WERI-Rb-1 (cell line): Measurements from ENCODE around the gene ZNF408.

Experiments used
- DNase-seq: peaks from one replicate; pipeline ENCODE4 v3.0.0-alpha.2; 2020
- H3K27ac ChIP-seq: fragments of 250-450 bp; sonication (Bioruptor Pico); 2 replicates; pipeline ENCODE4 v1.5.1; 2020; ENCODE audit warnings: mild to moderate bottlenecking, moderate library complexity
- H3K27me3 ChIP-seq: fragments of 250-450 bp; sonication (Bioruptor Pico); 2 replicates; pipeline ENCODE4 v1.5.1; 2021; ENCODE audit warnings: mild to moderate bottlenecking, low read depth, moderate library complexity; ENCODE audit not compliant: insufficient read depth, severe bottlenecking
- H3K36me3 ChIP-seq: fragments of 250-450 bp; sonication (Bioruptor Pico); 2 replicates; pipeline ENCODE4 v1.5.1; 2020; ENCODE audit warnings: mild to moderate bottlenecking, moderate library complexity
- H3K4me3 ChIP-seq: 2 replicates; pipeline ENCODE4 v1.5.1; 2011; ENCODE audit warnings: low read depth, mild to moderate bottlenecking, control low read depth, low read length
- H3K9me3 ChIP-seq: fragments of 250-450 bp; sonication (Bioruptor Pico); 2 replicates; pipeline ENCODE4 v1.5.1; 2021; ENCODE audit warnings: mild to moderate bottlenecking, moderate library complexity; ENCODE audit not compliant: severe bottlenecking
- CTCF ChIP-seq: IDR thresholded peaks from 2 replicates; pipeline ENCODE4 v1.5.1; 2011; ENCODE audit warnings: low read depth, mild to moderate bottlenecking, control low read depth, inconsistent platforms, low read length

The ZNF408 gene

GRCh38 chr11:46673713-46674462, 26.9 kb upstream of the ZNF408 start:
- Histone ChIP-seq H3K9me3 (no peaks in the 10 kb centered on the region), H3K27ac (peak overlapping the region; percentile 57; the same call in 1 of the 2 replicates), H3K27me3 (no peaks in the 10 kb centered on the region), H3K36me3 (peaks cover 46% of the 10 kb centered on the region), H3K4me3 (no peak overlapping the region)
- no peak for TF ChIP-seq CTCF
- no peak for DNase-seq

- DNase-seq, result peak; percentile 46
- H3K27me3 ChIP-seq, result no peaks in the 10 kb centered on the region
- H3K4me3 ChIP-seq, result no peak overlapping the region
- peaks cover 41% of the 10 kb centered on the region for H3K36me3 ChIP-seq
- peak overlapping the region; percentile 57 for H3K27ac ChIP-seq
- no peaks in the 10 kb centered on the region for H3K9me3 ChIP-seq
- TF ChIP-seq CTCF, result no peak
These were observed 26.2 kb upstream of the ZNF408 start for GRCh38 chr11:46674463-46675287.

GRCh38 chr11:46675288-46675851, 25.5 kb upstream of the ZNF408 start:
- H3K9me3 ChIP-seq, result no peaks in the 10 kb centered on the region
- peaks cover 40% of the 10 kb centered on the region for H3K36me3 ChIP-seq
- no peaks in the 10 kb centered on the region for H3K27me3 ChIP-seq
- peak overlapping the region; percentile 57 for H3K27ac ChIP-seq
- DNase-seq, result no peak
- no peak for TF ChIP-seq CTCF
- H3K4me3 ChIP-seq, result no peak overlapping the region

- Histone ChIP-seq H3K36me3 (peaks cover 35% of the 10 kb centered on the region), H3K27ac (peak overlapping the region; percentile 57; the same call in 1 of the 2 replicates), H3K9me3 (no peaks in the 10 kb centered on the region), H3K27me3 (no peaks in the 10 kb centered on the region), H3K4me3 (no peak overlapping the region)
- DNase-seq, result no peak
- TF ChIP-seq CTCF, result no peak
These were observed 24.9 kb upstream of the ZNF408 start for GRCh38 chr11:46675949-46676348.

- no peak for DNase-seq
- H3K9me3 ChIP-seq, result no peaks in the 10 kb centered on the region
- H3K27me3 ChIP-seq, result no peaks in the 10 kb centered on the region
- H3K27ac ChIP-seq, result no peak overlapping the region
- TF ChIP-seq CTCF, result no peak
- no peak overlapping the region for H3K4me3 ChIP-seq
- peaks cover 30% of the 10 kb centered on the region for H3K36me3 ChIP-seq
These were observed 24.2 kb upstream of the ZNF408 start for GRCh38 chr11:46676436-46677158.
